WTC11 (cell line): ENCODE results near the gene FGF21. TPM values are rescaled to one million over a fixed set of nuclear protein-coding genes. Genes with fewer than 3 reads are reported as not detected.

Experiments used
- ATAC-seq: fragments of 200-7000 bp; cut with Tn5 transposase; 2 replicates; pipeline ENCODE4 v1.10.0; 2021; ENCODE audit warnings: mild to moderate bottlenecking, moderate library complexity
- CTCF ChIA-PET: fragments of 300-600 bp; sonication (Branson Sonifier 250); formaldehyde crosslinking; loops from one replicate; lab custom pipeline; 2021; ENCODE audit warnings: antibody characterized with exemption; lab: Charles Lee
- POLR2A ChIA-PET: fragments of 350-600 bp; sonication (Branson Sonifier 250); formaldehyde crosslinking; loops from one replicate; lab custom pipeline; 2021; ENCODE audit warnings: antibody characterized with exemption; lab: Charles Lee
- DNase-seq: peaks from one replicate; pipeline ENCODE4 v3.0.0; 2021; ENCODE audit warnings: low spot score
- H3K27ac Mint-ChIP-seq: 2 replicates; pipeline ENCODE4 v1.8.0; 2021; ENCODE audit warnings: mixed read lengths
- H3K27me3 Mint-ChIP-seq: 2 replicates; pipeline ENCODE4 v1.8.0; 2021; ENCODE audit warnings: low read depth, mild to moderate bottlenecking, moderate library complexity, mixed read lengths
- H3K36me3 Mint-ChIP-seq: 2 replicates; pipeline ENCODE4 v1.8.0; 2021; ENCODE audit warnings: mixed read lengths
- H3K4me1 Mint-ChIP-seq: 2 replicates; pipeline ENCODE4 v1.8.0; 2022; ENCODE audit warnings: mixed read lengths
- H3K4me3 Mint-ChIP-seq: 2 replicates; pipeline ENCODE4 v1.8.0; 2021; ENCODE audit warnings: mild to moderate bottlenecking, moderate library complexity, mixed read lengths
- H3K9me3 Mint-ChIP-seq: 2 replicates; pipeline ENCODE4 v1.8.0; 2021; ENCODE audit warnings: mixed read lengths
- STAT6 ChIP-seq: sonication (generic); formaldehyde crosslinking; conservative IDR thresholded peaks from 2 replicates; pipeline ENCODE4 v1.8.1; 2023; ENCODE audit warnings: mild to moderate bottlenecking, low read depth, missing genetic modification reagents, moderate library complexity
- TEAD4 ChIP-seq: sonication (generic); formaldehyde crosslinking; IDR thresholded peaks from 2 replicates; pipeline ENCODE4 v1.8.0; 2022; ENCODE audit warnings: mild to moderate bottlenecking, missing genetic modification reagents
- ZNF416 ChIP-seq: fragments of 250-450 bp; sonication (Bioruptor Pico); IDR thresholded peaks from 2 replicates; pipeline ENCODE4 v1.9.0; 2021; ENCODE audit warnings: mild to moderate bottlenecking, inconsistent platforms
- total RNA-seq: library from RNA; stranded (reverse); gene quantifications from 3 replicates; pipeline ENCODE4 v1.2.3, GENCODE V29; 2021
- TF ChIP-seq, protein P1 (sequence below): fragments of 250-450 bp; sonication (Bioruptor Pico); IDR thresholded peaks from 2 replicates; pipeline ENCODE4 v1.9.0; 2021; ENCODE audit warnings: mild to moderate bottlenecking
- TF ChIP-seq, protein P2 (sequence below): fragments of 250-450 bp; sonication (Bioruptor Pico); IDR thresholded peaks from 2 replicates; pipeline ENCODE4 v1.9.0; 2021; ENCODE audit warnings: moderate library complexity, mild to moderate bottlenecking, inconsistent platforms, borderline replicate concordance
- TF ChIP-seq, protein P3 (sequence below): sonication (generic); formaldehyde crosslinking; IDR thresholded peaks from 2 replicates; pipeline ENCODE4 v1.8.1; 2023; ENCODE audit warnings: mild to moderate bottlenecking, missing genetic modification reagents
- TF ChIP-seq, protein P4 (sequence below): sonication (generic); formaldehyde crosslinking; IDR thresholded peaks from 2 replicates; pipeline ENCODE4 v1.8.1; 2023; ENCODE audit warnings: mild to moderate bottlenecking, missing genetic modification reagents
- TF ChIP-seq, protein P5 (sequence below): sonication (generic); formaldehyde crosslinking; conservative IDR thresholded peaks from 2 replicates; pipeline ENCODE4 v1.8.1; 2022; ENCODE audit warnings: mild to moderate bottlenecking, missing genetic modification reagents

The FGF21 gene
- total RNA-seq, 1 experiment from 2014 or later: 0.26 TPM

DNA sequence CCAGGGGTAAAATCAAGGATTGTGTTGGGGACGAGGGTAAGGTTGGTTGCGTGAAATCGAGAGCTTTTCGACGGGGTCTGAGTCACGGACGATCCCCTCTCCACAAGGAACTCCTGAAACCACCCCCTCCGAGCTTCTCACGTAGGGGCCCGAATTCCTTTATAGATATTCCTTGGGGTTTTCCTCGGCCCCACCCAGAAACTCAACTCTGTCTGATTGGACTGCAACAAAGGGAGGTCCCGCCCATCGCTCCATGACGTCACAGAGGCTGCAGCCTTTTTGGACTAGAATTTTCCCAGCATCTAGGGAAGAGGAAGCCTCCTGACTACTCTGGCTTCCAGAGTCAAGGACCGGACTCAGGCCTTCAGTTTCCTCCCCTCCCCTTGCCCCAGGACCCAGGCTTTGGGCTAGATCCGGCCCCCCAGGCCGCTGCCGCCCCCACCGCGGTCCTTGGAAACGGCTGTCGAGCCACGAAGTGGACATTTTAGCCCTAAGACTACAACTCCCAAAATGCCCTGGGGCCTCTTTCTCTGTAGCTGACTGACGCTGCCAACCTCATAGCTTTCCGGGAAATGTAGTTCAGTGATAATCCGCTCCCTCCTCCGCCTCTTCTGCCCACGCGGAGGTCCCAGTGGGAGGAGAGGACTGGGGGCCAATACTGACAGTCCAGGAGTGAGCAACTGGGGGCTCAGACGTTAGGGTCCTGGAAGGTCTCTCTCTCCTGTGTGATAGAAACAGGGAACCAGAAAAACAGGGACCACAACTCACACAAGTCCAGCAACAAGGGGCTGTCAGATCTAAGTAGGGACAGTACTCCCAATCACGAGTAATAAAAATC, 8.4 kb upstream of the FGF21 start, which contains the start of gene IZUMO1 (continued):
- no peak for TF ChIP-seq STAT6 (CRISPR knock-in tag)
- TF ChIP-seq, protein P1, sequence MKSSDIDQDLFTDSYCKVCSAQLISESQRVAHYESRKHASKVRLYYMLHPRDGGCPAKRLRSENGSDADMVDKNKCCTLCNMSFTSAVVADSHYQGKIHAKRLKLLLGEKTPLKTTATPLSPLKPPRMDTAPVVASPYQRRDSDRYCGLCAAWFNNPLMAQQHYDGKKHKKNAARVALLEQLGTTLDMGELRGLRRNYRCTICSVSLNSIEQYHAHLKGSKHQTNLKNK (CRISPR knock-in tag): peak; percentile 55
- TF ChIP-seq, all 79 proteins: peak for 5

- CTCF ChIA-PET: no interaction called here
These were observed 5.6 kb upstream of the FGF21 start for GRCh38 chr19:48749571-48750198.

DNA sequence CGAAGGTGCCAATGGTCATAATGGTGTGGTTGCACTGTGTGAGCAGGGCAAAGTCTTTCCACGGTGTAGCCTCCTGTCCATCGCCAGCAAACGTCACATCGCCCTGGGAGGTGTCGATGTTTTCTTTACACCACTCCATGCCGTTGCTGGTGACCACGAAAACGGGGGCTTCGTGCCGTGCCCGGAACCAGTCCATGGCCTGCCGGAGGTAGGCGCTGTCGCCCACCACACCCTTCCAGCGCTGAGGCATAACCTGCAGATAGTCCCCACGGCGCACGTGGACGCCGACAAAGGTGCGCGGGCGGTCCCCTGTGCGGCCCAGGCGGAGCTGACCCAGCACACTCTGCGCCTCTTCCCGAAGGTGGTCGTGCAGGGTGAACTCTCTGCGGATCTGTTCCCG, 5.0 kb upstream of the FGF21 start:
- POLR2A ChIA-PET: interaction anchor here (0.6 kb wide), 1 partner anchor 44 kb away, joined by 3 read pairs; no protein-coding TSS in a partner anchor

More at GRCh38 chr19:48749571-48750198, 5.6 kb upstream of the FGF21 start:
- DNase-seq: no peak
- TF ChIP-seq, protein P2, sequence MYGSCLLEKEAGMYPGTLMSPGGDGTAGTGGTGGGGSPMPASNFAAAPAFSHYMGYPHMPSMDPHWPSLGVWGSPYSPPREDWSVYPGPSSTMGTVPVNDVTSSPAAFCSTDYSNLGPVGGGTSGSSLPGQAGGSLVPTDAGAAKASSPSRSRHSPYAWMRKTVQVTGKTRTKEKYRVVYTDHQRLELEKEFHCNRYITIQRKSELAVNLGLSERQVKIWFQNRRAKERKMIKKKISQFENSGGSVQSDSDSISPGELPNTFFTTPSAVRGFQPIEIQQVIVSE (CRISPR knock-in tag): no peak
- TF ChIP-seq ZNF416 (CRISPR knock-in tag): no peak
- Mint-ChIP-seq H3K36me3 (peaks cover 18% of the 10 kb centered on the region; the same call in 1 of the 2 replicates), H3K4me3 (no peak overlapping the region), H3K27me3 (peaks cover 14% of the 10 kb centered on the region), H3K9me3 (no peaks in the 10 kb centered on the region), H3K4me1 (peaks cover 43% of the 10 kb centered on the region), H3K27ac (no peak overlapping the region)
- no peak for ATAC-seq
- POLR2A ChIA-PET: no interaction called here

More for the DNA sequence above, 5.0 kb upstream of the FGF21 start:
- peaks cover 14% of the 10 kb centered on the region for H3K27me3 Mint-ChIP-seq
- H3K9me3 Mint-ChIP-seq: no peaks in the 10 kb centered on the region
- TF ChIP-seq, protein P3, sequence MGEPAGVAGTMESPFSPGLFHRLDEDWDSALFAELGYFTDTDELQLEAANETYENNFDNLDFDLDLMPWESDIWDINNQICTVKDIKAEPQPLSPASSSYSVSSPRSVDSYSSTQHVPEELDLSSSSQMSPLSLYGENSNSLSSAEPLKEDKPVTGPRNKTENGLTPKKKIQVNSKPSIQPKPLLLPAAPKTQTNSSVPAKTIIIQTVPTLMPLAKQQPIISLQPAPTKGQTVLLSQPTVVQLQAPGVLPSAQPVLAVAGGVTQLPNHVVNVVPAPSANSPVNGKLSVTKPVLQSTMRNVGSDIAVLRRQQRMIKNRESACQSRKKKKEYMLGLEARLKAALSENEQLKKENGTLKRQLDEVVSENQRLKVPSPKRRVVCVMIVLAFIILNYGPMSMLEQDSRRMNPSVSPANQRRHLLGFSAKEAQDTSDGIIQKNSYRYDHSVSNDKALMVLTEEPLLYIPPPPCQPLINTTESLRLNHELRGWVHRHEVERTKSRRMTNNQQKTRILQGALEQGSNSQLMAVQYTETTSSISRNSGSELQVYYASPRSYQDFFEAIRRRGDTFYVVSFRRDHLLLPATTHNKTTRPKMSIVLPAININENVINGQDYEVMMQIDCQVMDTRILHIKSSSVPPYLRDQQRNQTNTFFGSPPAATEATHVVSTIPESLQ: no peak
- TF ChIP-seq TEAD4 (CRISPR knock-in tag): no peak
- TF ChIP-seq, protein P4, sequence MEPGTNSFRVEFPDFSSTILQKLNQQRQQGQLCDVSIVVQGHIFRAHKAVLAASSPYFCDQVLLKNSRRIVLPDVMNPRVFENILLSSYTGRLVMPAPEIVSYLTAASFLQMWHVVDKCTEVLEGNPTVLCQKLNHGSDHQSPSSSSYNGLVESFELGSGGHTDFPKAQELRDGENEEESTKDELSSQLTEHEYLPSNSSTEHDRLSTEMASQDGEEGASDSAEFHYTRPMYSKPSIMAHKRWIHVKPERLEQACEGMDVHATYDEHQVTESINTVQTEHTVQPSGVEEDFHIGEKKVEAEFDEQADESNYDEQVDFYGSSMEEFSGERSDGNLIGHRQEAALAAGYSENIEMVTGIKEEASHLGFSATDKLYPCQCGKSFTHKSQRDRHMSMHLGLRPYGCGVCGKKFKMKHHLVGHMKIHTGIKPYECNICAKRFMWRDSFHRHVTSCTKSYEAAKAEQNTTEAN (CRISPR knock-in tag): no peak
- TF ChIP-seq, protein P5, sequence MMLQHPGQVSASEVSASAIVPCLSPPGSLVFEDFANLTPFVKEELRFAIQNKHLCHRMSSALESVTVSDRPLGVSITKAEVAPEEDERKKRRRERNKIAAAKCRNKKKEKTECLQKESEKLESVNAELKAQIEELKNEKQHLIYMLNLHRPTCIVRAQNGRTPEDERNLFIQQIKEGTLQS (CRISPR knock-in tag): no peak
- peaks cover 18% of the 10 kb centered on the region; the same call in 1 of the 2 replicates for H3K36me3 Mint-ChIP-seq
- CTCF ChIA-PET: interaction anchor here (0.8 kb wide), 1 partner anchor 11 kb away, joined by 3 read pairs; no protein-coding TSS in a partner anchor
- H3K4me3 Mint-ChIP-seq: peak overlapping the region; percentile 95
- DNase-seq (no peak), ATAC-seq (no peak)
- H3K4me1 Mint-ChIP-seq: peaks cover 49% of the 10 kb centered on the region
- no peak overlapping the region for H3K27ac Mint-ChIP-seq
